ENCODE measurements around the gene C1QTNF6.

The C1QTNF6 gene

GRCh38 chr22:37223965-37224551 is 36.0 kb upstream of the C1QTNF6 start:
- no peak for DNase-seq

- DNase-seq, result no peak
Observed at GRCh38 chr22:37222440-37222971, 34.5 kb upstream of the C1QTNF6 start.

GRCh38 chr22:37221424-37222333 is 33.6 kb upstream of the C1QTNF6 start:
- DNase-seq, result no peak

- no peak for DNase-seq
Observed at GRCh38 chr22:37220543-37220981, 32.5 kb upstream of the C1QTNF6 start.

GRCh38 chr22:37219533-37219932 is 31.5 kb upstream of the C1QTNF6 start:
- no peak for DNase-seq

GRCh38 chr22:37218771-37219411 is 30.8 kb upstream of the C1QTNF6 start:
- no peak for DNase-seq

- no peak for DNase-seq
Observed at GRCh38 chr22:37218399-37218770, 30.3 kb upstream of the C1QTNF6 start.

GRCh38 chr22:37215890-37216289 is 27.8 kb upstream of the C1QTNF6 start:
- DNase-seq, result no peak

GRCh38 chr22:37214731-37215030 is 26.6 kb upstream of the C1QTNF6 start:
- DNase-seq, result no peak

GRCh38 chr22:37213941-37214730 is 26.1 kb upstream of the C1QTNF6 start:
- DNase-seq, result no peak

- DNase-seq, result no peak
Observed at GRCh38 chr22:37213218-37213855, 25.3 kb upstream of the C1QTNF6 start.

GRCh38 chr22:37212174-37212906 is 24.3 kb upstream of the C1QTNF6 start, which contains the start of gene SSTR3:
Gene SSTR3, minus strand, starts transcription at chr22:37212477. Its CDS starts 4,674 bp downstream, at chr22:37207803.
- DNase-seq, result no peak

GRCh38 chr22:37211866-37212173 is 23.8 kb upstream of the C1QTNF6 start:
- DNase-seq, result no peak

GRCh38 chr22:37211075-37211865 is 23.2 kb upstream of the C1QTNF6 start:
- no peak for DNase-seq

- DNase-seq, result no peak
Observed at GRCh38 chr22:37210041-37210803, 22.2 kb upstream of the C1QTNF6 start.

- DNase-seq, result no peak
Observed at GRCh38 chr22:37209140-37209845, 21.2 kb upstream of the C1QTNF6 start.

GRCh38 chr22:37208401-37209139 is 20.5 kb upstream of the C1QTNF6 start:
- DNase-seq, result no peak

- no peak for DNase-seq
Observed at GRCh38 chr22:37207981-37208380, 19.9 kb upstream of the C1QTNF6 start.

Data from EL (cell line).